ENCODE data around the gene SPESP1.

The SPESP1 gene

GRCh38 chr15:68991723-68992122 lies 61.4 kb downstream of the SPESP1 start:
- H3K27ac ChIP-seq (ENCODE audit: low read depth, low read length) = no peak overlapping the region
- no peak overlapping the region for H4K12ac ChIP-seq (ENCODE audit: low read depth, low read length)
- H3K36me3 ChIP-seq (ENCODE audit: control insufficient read depth in 1 of 2, insufficient read depth in 2 of 2, low read length in 2 of 2) = no peaks in the 10 kb centered on the region
- H2BK5ac ChIP-seq (ENCODE audit: low read depth, low read length, poor library complexity) = no peak overlapping the region
- H2AK5ac ChIP-seq (ENCODE audit: low read length) = no peak overlapping the region
- no peak for DNase-seq
- no peak overlapping the region for H4K91ac ChIP-seq (ENCODE audit: low read depth, low read length)
- WGBS (ENCODE audit: extremely low coverage, insufficient coverage, insufficient read length) = no CpG with 5 or more reads among the region's 4 CpGs
- no peak overlapping the region for H2BK120ac ChIP-seq (ENCODE audit: insufficient read depth, low read length, poor library complexity)
- H2BK12ac ChIP-seq (ENCODE audit: low read length) = no peak overlapping the region
- H3K18ac ChIP-seq (ENCODE audit: low read length) = no peak overlapping the region
- no peak overlapping the region for H3K23ac ChIP-seq (ENCODE audit: low read length)
- H3K27me3 ChIP-seq (ENCODE audit: insufficient read depth, low read length) = no peaks in the 10 kb centered on the region
- no peak overlapping the region for H3K14ac ChIP-seq (ENCODE audit: low read length)
- no peak overlapping the region for H3K4me2 ChIP-seq (ENCODE audit: low read length)
- H3K9me3 ChIP-seq (ENCODE audit: insufficient read depth, low read depth, low read length) = peaks cover 4% of the 10 kb centered on the region
- H3K4ac ChIP-seq (ENCODE audit: low read depth, low read length) = no peak overlapping the region
- no peaks in the 10 kb centered on the region for H3K4me1 ChIP-seq (ENCODE audit: control insufficient read depth in 1 of 2, insufficient read depth in 2 of 2, low read length in 2 of 2)
- no peaks in the 10 kb centered on the region for H3K79me2 ChIP-seq (ENCODE audit: control insufficient read depth, insufficient read depth, low read length, poor library complexity)
- H3K79me1 ChIP-seq (ENCODE audit: low read length) = no peaks in the 10 kb centered on the region
- no peak overlapping the region for H3K4me3 ChIP-seq (ENCODE audit: low read depth, low read length)
- no peak overlapping the region for H3K9ac ChIP-seq (ENCODE audit: low read length)
- H4K8ac ChIP-seq (ENCODE audit: low read depth, low read length) = no peak overlapping the region
- H2AFZ ChIP-seq (ENCODE audit: insufficient read depth, low read length, poor library complexity) = no peak overlapping the region

- no peaks in the 10 kb centered on the region for H3K79me1 ChIP-seq (ENCODE audit: low read length)
These were observed 62.4 kb downstream of the SPESP1 start for GRCh38 chr15:68992696-68993095.

GRCh38 chr15:68993276-68993675 lies 63.0 kb downstream of the SPESP1 start:
- Histone ChIP-seq H3K9me3 (ENCODE audit: insufficient read depth, low read depth, low read length) (peaks cover 3% of the 10 kb centered on the region), H3K4me3 (ENCODE audit: low read depth, low read length) (no peak overlapping the region), H3K18ac (ENCODE audit: low read length) (no peak overlapping the region), H3K27me3 (ENCODE audit: insufficient read depth, low read length) (no peaks in the 10 kb centered on the region), H3K4me2 (ENCODE audit: low read length) (no peak overlapping the region), H3K9ac (ENCODE audit: low read length) (no peak overlapping the region), H2BK120ac (ENCODE audit: insufficient read depth, low read length, poor library complexity) (no peak overlapping the region), H4K91ac (ENCODE audit: low read depth, low read length) (no peak overlapping the region), H2BK12ac (ENCODE audit: low read length) (no peak overlapping the region), H3K79me1 (ENCODE audit: low read length) (no peaks in the 10 kb centered on the region), H3K14ac (ENCODE audit: low read length) (no peak overlapping the region), H4K12ac (ENCODE audit: low read depth, low read length) (no peak overlapping the region), H3K23ac (ENCODE audit: low read length) (no peak overlapping the region), H3K4me1 (ENCODE audit: control insufficient read depth in 1 of 2, insufficient read depth in 2 of 2, low read length in 2 of 2) (peaks cover 0 to 3% of the 10 kb centered on the region in 2 experiments), H3K4ac (ENCODE audit: low read depth, low read length) (no peak overlapping the region), H2AK5ac (ENCODE audit: low read length) (no peak overlapping the region), H3K79me2 (ENCODE audit: control insufficient read depth, insufficient read depth, low read length, poor library complexity) (no peaks in the 10 kb centered on the region), H2BK5ac (ENCODE audit: low read depth, low read length, poor library complexity) (no peak overlapping the region), H4K8ac (ENCODE audit: low read depth, low read length) (no peak overlapping the region), H3K27ac (ENCODE audit: low read depth, low read length) (no peak overlapping the region), H2AFZ (ENCODE audit: insufficient read depth, low read length, poor library complexity) (no peak overlapping the region), H3K36me3 (ENCODE audit: control insufficient read depth in 1 of 2, insufficient read depth in 2 of 2, low read length in 2 of 2) (no peaks in the 10 kb centered on the region)
- DNase-seq = no peak
- WGBS (ENCODE audit: extremely low coverage, insufficient coverage, insufficient read length) = no CpG with 5 or more reads among the region's 6 CpGs

More at GRCh38 chr15:68992696-68993095, 62.4 kb downstream of the SPESP1 start:
- no peak overlapping the region for H3K4ac ChIP-seq (ENCODE audit: low read depth, low read length)
- H3K36me3 ChIP-seq (ENCODE audit: control insufficient read depth in 1 of 2, insufficient read depth in 2 of 2, low read length in 2 of 2) = no peaks in the 10 kb centered on the region
- no peak overlapping the region for H2BK120ac ChIP-seq (ENCODE audit: insufficient read depth, low read length, poor library complexity)
- no peak overlapping the region for H4K91ac ChIP-seq (ENCODE audit: low read depth, low read length)
- no peak overlapping the region for H3K27ac ChIP-seq (ENCODE audit: low read depth, low read length)
- no peak overlapping the region for H2AFZ ChIP-seq (ENCODE audit: insufficient read depth, low read length, poor library complexity)
- no peak overlapping the region for H3K18ac ChIP-seq (ENCODE audit: low read length)
- H2BK12ac ChIP-seq (ENCODE audit: low read length) = no peak overlapping the region
- H4K12ac ChIP-seq (ENCODE audit: low read depth, low read length) = no peak overlapping the region
- no peaks in the 10 kb centered on the region for H3K4me1 ChIP-seq (ENCODE audit: control insufficient read depth in 1 of 2, insufficient read depth in 2 of 2, low read length in 2 of 2)
- DNase-seq = no peak
- H3K4me3 ChIP-seq (ENCODE audit: low read depth, low read length) = no peak overlapping the region
- no peaks in the 10 kb centered on the region for H3K79me2 ChIP-seq (ENCODE audit: control insufficient read depth, insufficient read depth, low read length, poor library complexity)
- no peak overlapping the region for H2AK5ac ChIP-seq (ENCODE audit: low read length)
- no peak overlapping the region for H3K23ac ChIP-seq (ENCODE audit: low read length)
- peaks cover 4% of the 10 kb centered on the region for H3K9me3 ChIP-seq (ENCODE audit: insufficient read depth, low read depth, low read length)
- WGBS (ENCODE audit: extremely low coverage, insufficient coverage, insufficient read length) = no CpG with 5 or more reads among the region's 6 CpGs
- H4K8ac ChIP-seq (ENCODE audit: low read depth, low read length) = no peak overlapping the region
- H2BK5ac ChIP-seq (ENCODE audit: low read depth, low read length, poor library complexity) = no peak overlapping the region
- H3K9ac ChIP-seq (ENCODE audit: low read length) = no peak overlapping the region
- no peak overlapping the region for H3K4me2 ChIP-seq (ENCODE audit: low read length)
- H3K27me3 ChIP-seq (ENCODE audit: insufficient read depth, low read length) = no peaks in the 10 kb centered on the region
- no peak overlapping the region for H3K14ac ChIP-seq (ENCODE audit: low read length)

GRCh38 chr15:68994149-68994548 lies 63.8 kb downstream of the SPESP1 start:
- Histone ChIP-seq H3K4ac (ENCODE audit: low read depth, low read length) (no peak overlapping the region), H4K12ac (ENCODE audit: low read depth, low read length) (no peak overlapping the region), H4K91ac (ENCODE audit: low read depth, low read length) (no peak overlapping the region), H3K4me2 (ENCODE audit: low read length) (no peak overlapping the region), H3K27me3 (ENCODE audit: insufficient read depth, low read length) (no peaks in the 10 kb centered on the region), H2BK120ac (ENCODE audit: insufficient read depth, low read length, poor library complexity) (no peak overlapping the region), H3K23ac (ENCODE audit: low read length) (no peak overlapping the region), H3K79me1 (ENCODE audit: low read length) (peaks cover 2% of the 10 kb centered on the region), H3K18ac (ENCODE audit: low read length) (no peak overlapping the region), H2AFZ (ENCODE audit: insufficient read depth, low read length, poor library complexity) (no peak overlapping the region), H3K14ac (ENCODE audit: low read length) (no peak overlapping the region), H2AK5ac (ENCODE audit: low read length) (no peak overlapping the region), H3K9ac (ENCODE audit: low read length) (no peak overlapping the region), H3K79me2 (ENCODE audit: control insufficient read depth, insufficient read depth, low read length, poor library complexity) (no peaks in the 10 kb centered on the region), H4K8ac (ENCODE audit: low read depth, low read length) (no peak overlapping the region), H2BK12ac (ENCODE audit: low read length) (no peak overlapping the region), H2BK5ac (ENCODE audit: low read depth, low read length, poor library complexity) (no peak overlapping the region), H3K4me3 (ENCODE audit: low read depth, low read length) (no peak overlapping the region), H3K27ac (ENCODE audit: low read depth, low read length) (no peak overlapping the region), H3K4me1 (ENCODE audit: control insufficient read depth in 1 of 2, insufficient read depth in 2 of 2, low read length in 2 of 2) (peaks cover 2 to 3% of the 10 kb centered on the region in 2 experiments), H3K9me3 (ENCODE audit: insufficient read depth, low read depth, low read length) (peaks cover 3% of the 10 kb centered on the region), H3K36me3 (ENCODE audit: control insufficient read depth in 1 of 2, insufficient read depth in 2 of 2, low read length in 2 of 2) (no peaks in the 10 kb centered on the region)
- no peak for DNase-seq
- no CpG with 5 or more reads among the region's 2 CpGs for WGBS (ENCODE audit: extremely low coverage, insufficient coverage, insufficient read length)
